GM12878 (cell line): ENCODE measurements around the gene CAMKK1. TPM values are rescaled to one million over a fixed set of nuclear protein-coding genes. Genes with fewer than 3 reads are reported as not detected.

ENCODE experiments used
- ATAC-seq: fragments of 200-7000 bp; cut with Tn5 transposase; 3 replicates; pipeline ENCODE4 v1.9.1; 2020; ENCODE audit warnings: mild to moderate bottlenecking, moderate library complexity
- BruUV-seq: library from RNA; stranded (reverse); fragments of 400-500 nt; replicated peaks from 2 replicates; lab custom pipeline; 2021; lab: Mats Ljungman, UMichigan
- CTCF ChIA-PET: fragments of 300-600 bp; sonication (Branson Sonifier 250); formaldehyde crosslinking; extraction: SDS; loops from one replicate; lab custom pipeline; 2021; ENCODE audit warnings: inconsistent platforms; lab: Yijun Ruan, JAX
- POLR2A ChIA-PET: fragments of 350-600 bp; formaldehyde crosslinking; extraction: SDS; loops from one replicate; lab custom pipeline; 2021; ENCODE audit warnings: inconsistent platforms; lab: Charles Lee
- RAD21 ChIA-PET: fragments of 300-600 bp; sonication (Branson Sonifier 250); formaldehyde crosslinking; loops from one replicate; lab custom pipeline; 2023; ENCODE audit warnings: antibody characterized with exemption; ENCODE audit not compliant: unreplicated experiment; lab: Charles Lee
- SMC1A ChIA-PET: fragments of 300-600 bp; sonication (Branson Sonifier 250); formaldehyde crosslinking; loops from one replicate; lab custom pipeline; 2023; ENCODE audit not compliant: unreplicated experiment, uncharacterized antibody; lab: Charles Lee
- DNase-seq: peaks from one replicate; pipeline ENCODE4 v3.0.0-alpha.2; 2011; ENCODE audit warnings: low read depth, low spot score
- FAIRE-seq: peaks from 3 replicates; lab custom pipeline; 2011; peaks lifted over from hg19 to GRCh38; lab: Jason Lieb, UNC
- H2AFZ ChIP-seq: 2 replicates; pipeline ENCODE4 v1.6.0; 2011; ENCODE audit warnings: low read depth, low read length, control low read depth; ENCODE audit not compliant: control insufficient read depth
- H3K27ac ChIP-seq: 2 replicates; pipeline ENCODE4 v1.5.1; 2011; ENCODE audit warnings: control low read depth; ENCODE audit not compliant: control insufficient read depth, insufficient read depth
- H3K27me3 ChIP-seq, 2 experiments: replicated peaks in 1 of 2; 2 replicates each; pipeline versions ENCODE4 v1.6.0 to v1.6.1; 2011; ENCODE audit warnings: low read length in 1 of 2; ENCODE audit not compliant: control insufficient read depth in 2 of 2, insufficient read depth in 2 of 2
- H3K36me3 ChIP-seq, 2 experiments: 2 replicates each; pipeline ENCODE4 v1.5.1; 2011; ENCODE audit warnings: low read length in 1 of 2; ENCODE audit not compliant: control insufficient read depth in 2 of 2, insufficient read depth in 2 of 2
- H3K4me1 ChIP-seq: 2 replicates; pipeline ENCODE4 v1.6.1; 2011; ENCODE audit warnings: mild to moderate bottlenecking, low read length, moderate library complexity, mixed read lengths; ENCODE audit not compliant: control insufficient read depth, insufficient read depth
- H3K4me2 ChIP-seq: 2 replicates; pipeline ENCODE4 v1.6.0; 2011; ENCODE audit warnings: control low read depth; ENCODE audit not compliant: control insufficient read depth, insufficient read depth
- H3K4me3 ChIP-seq: fragments of 200-600 bp; sonication (generic); 2 replicates; pipeline ENCODE4 v1.5.1; 2016
- H3K79me2 ChIP-seq: 2 replicates; pipeline ENCODE4 v1.6.0; 2011; ENCODE audit warnings: low read length; ENCODE audit not compliant: control insufficient read depth, insufficient read depth
- H3K9ac ChIP-seq: 2 replicates; pipeline ENCODE4 v1.8.0; 2011; ENCODE audit warnings: low read length, control low read depth, mixed read lengths; ENCODE audit not compliant: control insufficient read depth, insufficient read depth
- H3K9me3 ChIP-seq: replicated peaks from 3 replicates; pipeline ENCODE4 v1.5.1; 2011; ENCODE audit warnings: mild to moderate bottlenecking, low read length; ENCODE audit not compliant: control insufficient read depth, insufficient read depth
- H4K20me1 ChIP-seq: 2 replicates; pipeline ENCODE4 v1.6.0; 2011; ENCODE audit not compliant: control insufficient read depth, insufficient read depth
- CTCF ChIP-seq, 3 experiments: IDR thresholded peaks in 2 of 3; conservative IDR thresholded peaks in 1 of 3; 2 replicates each; pipeline ENCODE4 v1.5.1; 2011; ENCODE audit warnings: low read depth in 3 of 3, low read length in 3 of 3, mild to moderate bottlenecking in 3 of 3, control low read depth in 2 of 3, moderate library complexity in 2 of 3, inconsistent platforms in 1 of 3, mixed read lengths in 1 of 3; ENCODE audit not compliant: control insufficient read depth in 2 of 3, insufficient read depth in 1 of 3; ENCODE audit errors: extremely low read depth in 1 of 3
- IRF4 ChIP-seq: IDR thresholded peaks from 2 replicates; pipeline ENCODE4 v1.6.1; 2011; ENCODE audit warnings: low read depth, low read length
- KAT2A ChIP-seq: conservative IDR thresholded peaks from 2 replicates; pipeline ENCODE4 v1.6.1; 2011; ENCODE audit warnings: low read depth, low read length; ENCODE audit not compliant: control insufficient read depth
- RAD21 ChIP-seq: IDR thresholded peaks from 2 replicates; pipeline ENCODE4 v1.6.1; 2011; ENCODE audit warnings: mild to moderate bottlenecking, low read depth, low read length, moderate library complexity; ENCODE audit not compliant: insufficient read depth
- SMC3 ChIP-seq: IDR thresholded peaks from 2 replicates; pipeline ENCODE4 v1.6.1; 2011; ENCODE audit warnings: low read length, improper control_type of control experiment, borderline replicate concordance
- SRF ChIP-seq, 2 experiments: IDR thresholded peaks; 2 replicates each; pipeline ENCODE4 v1.6.1; 2011; ENCODE audit warnings: low read depth in 2 of 2, low read length in 2 of 2, mild to moderate bottlenecking in 1 of 2, moderate library complexity in 1 of 2
- ZBTB4 ChIP-seq: fragments of 450-650 bp; formaldehyde crosslinking; IDR thresholded peaks from 2 replicates; pipeline ENCODE4 v1.4.0; 2022; ENCODE audit warnings: mild to moderate bottlenecking, moderate library complexity
- WGBS: methylation state at CpG from one replicate; pipeline ENCODE4 v1.1.6; 2016; ENCODE audit warnings: low lambda C conversion rate; ENCODE audit not compliant: insufficient replicate concordance, insufficient coverage; ENCODE audit errors: missing lambda C conversion rate; 5-methylcytosine and 5-hydroxymethylcytosine counted together
- in situ Hi-C: fragments of 300-500 bp; cut with MboI; formaldehyde crosslinking; loops from 9 replicates; pipeline ENCODE4 v1.14.3; 2018; ENCODE audit warnings: mixed read lengths
- intact Hi-C: fragments of 100-400 bp; cut with micrococcal nuclease; formaldehyde crosslinking; loops from one replicate; pipeline ENCODE4 v1.14.2; 2022; ENCODE audit not compliant: unreplicated experiment
- polyA plus RNA-seq, 11 experiments: library from polyadenylated mRNA; depleted of rRNA in 4 of 11; unstranded in 6 of 11; stranded (reverse) in 5 of 11; fragments of >200 nt; fragmentation: Nextera tagmentation in 4 of 11; fragmentation: Illumina TruSeq in 1 of 11; extraction: Ambion mirVana in 4 of 11; extraction: Trizol in 1 of 11; gene quantifications; 1 replicate in 1 of 11; 2 replicates in 10 of 11; pipeline versions ENCODE4 v1.2.1 to v1.2.3, GENCODE V29; 2011 to 2016; ENCODE audit warnings: inconsistent platforms in 2 of 11, missing spikeins in 2 of 11, low read depth in 1 of 11
- total RNA-seq, 4 experiments: library from RNA; depleted of rRNA in 3 of 4; stranded (reverse); fragments of >200 nt in 3 of 4; fragmentation: Illumina TruSeq in 1 of 4; extraction: Trizol in 1 of 4; gene quantifications; 2 replicates each; pipeline versions ENCODE4 v1.2.1 to v1.2.3, GENCODE V29; 2013 to 2021

Gene CAMKK1
- total and polyA plus RNA-seq, 10 of the 15 experiments (the other 5 are each of a cell fraction or from before 2014, with no cell fraction given) = 0.06 to 0.84 (median 0.37) TPM

GRCh38 chr17:3843935-3844516, 48.8 kb downstream of the CAMKK1 start:
- Histone ChIP-seq H3K79me2 (peaks cover 22% of the 10 kb centered on the region), H3K4me2 (peak overlapping the region; percentile 88), H3K4me3 (no peak overlapping the region), H3K9me3 (no peaks in the 10 kb centered on the region), H3K4me1 (peaks cover 17% of the 10 kb centered on the region), H3K27ac (no peak overlapping the region), H3K36me3 (peaks cover 1 to 18% of the 10 kb centered on the region in 2 experiments), H2AFZ (no peak overlapping the region), H3K9ac (no peak overlapping the region), H4K20me1 (no peaks in the 10 kb centered on the region), H3K27me3 (no peaks in the 10 kb centered on the region; a peak in 1 of 4 replicates)
- BruUV-seq = no TSS peak
- TF ChIP-seq SRF (IDR thresholded peaks at IDR 0.05; ENCODE audit: low read depth in 2 of 2, low read length in 2 of 2) (no peak), SMC3 (peak; percentile 54; the same call in 1 of the 2 replicates), IRF4 (no peak), CTCF (IDR thresholded peaks at IDR 0.05 in 2 of 3, conservative IDR thresholded peaks at IDR 0.05 in 1 of 3; ENCODE audit: control insufficient read depth in 2 of 3, extremely low read depth in 1 of 3, insufficient read depth in 1 of 3, low read depth in 3 of 3, low read length in 3 of 3) (peak; percentile 69 to 86 (median 74)), KAT2A (no peak), RAD21 (peak; percentile 48), ZBTB4 (CRISPR knock-in tag) (no peak)
- ATAC-seq = peak; percentile 63
- ChIA-PET POLR2A (no interaction called here), CTCF (interaction anchor here (0.6 to 4.9 kb wide), 30 partner anchors 8 to 1369 kb away, joined by 3 to 115 read pairs (median 5); partner anchors contain the start of gene HASPIN), SMC1A (interaction anchor here (0.6 to 6.5 kb wide), 10 partner anchors 16 to 230 kb away, joined by 3 to 79 read pairs (median 4); no protein-coding TSS in a partner anchor), RAD21 (interaction anchor here (0.6 to 4.3 kb wide), 6 partner anchors 70 to 947 kb away, joined by 3 to 59 read pairs (median 6); no protein-coding TSS in a partner anchor)
- no peak for DNase-seq
- FAIRE-seq = peak; percentile 82
- in situ Hi-C loops = no loop called here
- WGBS = 2% methylated on average over 3 of the region's 3 CpGs
- intact Hi-C loops = no loop called here
